Muscle of arm (tissue), 12 donors: ENCODE data around the gene DMPK. TPM values are rescaled to one million over a fixed set of nuclear protein-coding genes. Genes with fewer than 3 reads are reported as not detected.
"Not testable (repeated sequence)": the region's sequence is repeated elsewhere in the genome, so short reads cannot be mapped to it uniquely, and the experiment has no call there.

Source experiments
- DNase-seq: peaks from one replicate; pipeline ENCODE4 v3.0.0-alpha.2; 2013
- polyA plus RNA-seq, 12 donors: library from polyadenylated mRNA; unstranded; fragments of 120-200 nt; gene quantifications; one replicate each; pipeline ENCODE4 v1.2.1, GENCODE V29; 2013; ENCODE audit not compliant: insufficient read length in 12 of 12

The DMPK gene
- polyA plus RNA-seq, 12 donors = 161 to 353 (median 263) TPM; not detected in 1

DNA sequence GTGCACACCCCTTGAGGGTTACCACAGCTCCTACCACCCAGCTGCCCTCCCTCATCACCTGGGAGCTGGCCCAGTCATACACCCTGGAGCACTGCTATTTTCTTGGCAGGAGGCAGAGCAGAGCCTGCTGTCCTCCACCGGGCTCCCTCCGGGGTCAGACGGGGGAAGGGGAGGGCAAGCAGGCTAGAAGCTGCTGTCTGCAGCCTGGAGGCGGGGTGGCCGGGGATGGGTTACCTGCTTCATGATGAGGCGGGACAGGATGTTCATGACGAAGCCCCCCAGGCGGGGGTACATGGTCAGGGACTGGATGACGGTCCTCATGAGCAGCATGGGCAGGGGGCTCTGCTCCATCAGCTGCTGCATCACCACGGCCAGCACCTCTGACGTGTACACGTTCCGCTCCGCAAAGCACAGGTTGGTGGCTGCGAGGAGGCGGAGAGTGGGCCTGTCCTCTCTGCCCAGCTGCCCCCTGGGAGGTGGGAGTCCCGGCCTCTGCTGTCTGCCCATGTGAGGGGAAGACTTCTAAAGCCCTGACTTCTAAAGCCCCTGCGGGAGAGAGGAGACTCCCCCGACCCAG lies 35.5 kb upstream of the DMPK start:
- no peak for DNase-seq

DNA sequence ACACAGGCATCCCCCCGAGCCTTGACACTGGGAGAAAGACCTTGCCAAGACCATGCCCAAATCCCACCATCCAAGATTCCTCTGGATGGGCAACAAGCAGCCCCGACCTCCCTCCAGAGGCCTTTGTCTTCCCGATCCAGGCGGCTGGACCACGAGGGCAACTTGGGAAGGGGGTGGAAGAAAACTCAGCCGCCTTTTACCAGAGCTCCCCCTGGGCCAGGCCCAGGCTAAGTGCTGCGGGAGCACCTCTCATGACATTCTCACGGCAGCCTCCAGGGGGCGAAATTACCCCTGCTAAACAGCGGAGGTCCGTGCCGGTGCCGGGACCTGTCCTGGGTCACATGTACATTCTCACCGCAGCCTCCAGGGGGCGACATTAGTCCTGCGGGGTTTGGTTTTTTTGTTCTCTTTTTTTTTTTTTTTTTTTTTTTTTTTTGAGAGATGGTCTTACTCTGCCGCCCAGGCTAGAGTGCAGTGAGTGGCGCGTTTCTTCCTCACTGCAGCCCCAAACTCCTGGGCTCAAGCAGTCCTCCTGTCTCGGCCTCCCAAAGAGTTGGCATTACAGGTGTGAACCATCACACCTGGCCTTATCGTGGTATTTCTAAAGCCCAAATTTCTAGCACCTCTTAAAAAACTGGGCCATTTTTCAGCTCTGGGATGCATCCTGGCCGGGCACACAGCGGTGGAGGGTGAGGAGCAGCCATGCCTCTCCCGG lies 34.9 kb upstream of the DMPK start:
- peak; percentile 92 for DNase-seq

DNA sequence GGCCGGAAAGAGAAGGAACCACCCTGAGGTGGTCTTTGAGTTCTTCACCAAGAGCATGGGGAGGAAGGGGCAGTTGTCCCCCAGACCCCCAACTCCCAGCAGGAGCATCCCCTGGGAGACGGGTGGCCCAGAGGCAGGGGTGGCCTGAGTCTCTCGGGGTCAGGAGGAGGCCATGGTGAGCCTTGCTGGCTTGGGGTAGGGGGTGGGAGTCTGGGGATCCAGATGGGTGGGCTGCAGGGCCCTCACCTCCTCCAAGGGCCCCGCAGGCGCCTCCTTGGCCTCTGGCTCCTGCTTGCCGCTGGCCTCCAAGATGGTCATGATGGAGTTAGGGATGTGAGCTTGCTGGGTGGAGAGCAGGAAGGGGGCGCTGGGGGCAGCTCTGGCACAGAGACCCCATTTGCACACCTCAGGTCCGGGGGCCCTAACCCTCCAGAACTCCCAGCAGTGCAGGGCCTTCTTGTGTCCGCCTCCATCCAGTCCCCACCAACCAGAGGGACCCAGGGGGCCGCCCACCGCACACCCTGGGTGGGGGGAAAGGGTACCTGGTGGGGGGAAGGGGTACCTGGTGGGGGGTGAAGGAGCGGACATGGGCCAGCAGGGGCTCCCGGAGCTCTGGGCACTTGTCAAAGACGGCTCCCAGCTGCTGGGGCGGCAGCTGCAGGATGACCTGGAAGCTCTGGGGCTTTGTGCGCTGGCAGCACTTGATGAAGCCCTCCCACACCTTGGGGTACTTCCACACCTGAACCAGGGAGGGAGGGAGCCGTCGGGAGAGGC lies 34.1 kb upstream of the DMPK start:
- DNase-seq = no peak

DNA sequence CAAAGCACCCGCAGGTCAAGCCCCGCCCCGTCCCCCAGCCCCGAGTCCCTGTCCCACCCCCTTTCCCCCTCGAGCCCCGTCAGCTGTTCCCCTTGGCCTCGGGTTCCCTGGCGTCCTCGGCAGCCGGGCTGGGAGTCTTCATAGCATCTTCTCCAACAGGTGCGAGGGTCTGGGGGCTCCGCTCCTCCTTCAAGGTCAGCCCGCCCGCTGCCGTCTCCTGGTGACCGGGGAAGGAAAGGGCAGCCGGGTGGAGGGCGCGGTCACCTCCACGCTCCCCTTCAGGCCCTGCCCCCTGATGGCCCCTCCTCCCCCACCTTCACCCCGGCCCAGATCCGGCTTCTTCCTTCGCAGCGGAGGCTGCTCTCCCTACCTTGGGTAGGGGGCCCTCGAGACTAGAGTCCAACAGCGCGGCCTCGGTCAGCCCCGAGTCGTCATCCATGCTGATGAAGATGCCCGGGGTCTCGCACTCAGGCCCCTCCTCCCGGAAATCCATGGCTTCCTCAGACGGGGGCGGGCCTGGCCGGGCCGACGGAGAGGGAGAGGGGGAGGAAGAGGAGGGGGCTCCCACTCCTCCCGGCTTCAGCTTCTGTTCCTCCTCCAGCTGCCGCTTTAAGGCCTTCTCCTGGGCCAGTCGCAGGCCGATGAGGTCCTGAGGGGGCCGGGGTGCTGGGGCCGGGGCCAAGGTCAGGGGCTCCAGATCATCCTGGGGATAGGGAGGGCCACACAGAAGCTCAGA lies 33.4 kb upstream of the DMPK start:
- DNase-seq = peak; percentile 53

DNA sequence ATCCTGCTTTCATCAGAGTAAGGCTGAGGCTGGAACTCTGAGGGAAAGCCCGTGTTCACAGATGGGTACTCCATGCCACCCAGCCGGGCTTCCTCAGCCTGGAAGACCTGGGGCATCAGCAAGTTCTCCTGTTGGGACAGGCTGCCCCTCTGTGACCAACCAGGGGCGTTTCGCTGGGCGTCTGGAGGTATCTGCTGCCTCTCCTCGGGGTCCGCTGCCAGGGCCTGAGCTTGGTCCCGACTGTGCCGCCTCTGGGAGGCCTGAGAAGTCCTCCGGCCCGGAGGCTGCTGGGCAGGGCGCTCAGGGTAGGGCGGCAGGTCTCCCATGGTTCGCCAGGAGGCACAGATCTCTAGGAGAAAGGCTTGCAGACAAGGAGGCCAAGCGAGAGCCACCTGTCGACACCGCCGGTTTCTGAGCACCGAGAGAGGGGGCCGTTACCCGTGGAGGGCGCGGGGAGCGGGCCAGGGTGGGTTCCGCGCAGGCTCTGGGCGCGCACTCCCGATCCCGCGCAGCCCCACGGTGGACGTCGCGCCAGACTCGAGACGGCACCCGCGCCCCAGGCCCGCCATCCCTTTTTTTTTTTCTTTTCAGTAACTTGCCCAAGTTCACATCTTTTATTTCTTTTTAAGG lies 32.7 kb upstream of the DMPK start, which contains the start of gene RSPH6A:
TSS of gene RSPH6A (minus strand) at position 458 of the 630 bp plus-strand sequence. CDS start at position 326, 132 bp downstream.
- DNase-seq = no peak

DNA sequence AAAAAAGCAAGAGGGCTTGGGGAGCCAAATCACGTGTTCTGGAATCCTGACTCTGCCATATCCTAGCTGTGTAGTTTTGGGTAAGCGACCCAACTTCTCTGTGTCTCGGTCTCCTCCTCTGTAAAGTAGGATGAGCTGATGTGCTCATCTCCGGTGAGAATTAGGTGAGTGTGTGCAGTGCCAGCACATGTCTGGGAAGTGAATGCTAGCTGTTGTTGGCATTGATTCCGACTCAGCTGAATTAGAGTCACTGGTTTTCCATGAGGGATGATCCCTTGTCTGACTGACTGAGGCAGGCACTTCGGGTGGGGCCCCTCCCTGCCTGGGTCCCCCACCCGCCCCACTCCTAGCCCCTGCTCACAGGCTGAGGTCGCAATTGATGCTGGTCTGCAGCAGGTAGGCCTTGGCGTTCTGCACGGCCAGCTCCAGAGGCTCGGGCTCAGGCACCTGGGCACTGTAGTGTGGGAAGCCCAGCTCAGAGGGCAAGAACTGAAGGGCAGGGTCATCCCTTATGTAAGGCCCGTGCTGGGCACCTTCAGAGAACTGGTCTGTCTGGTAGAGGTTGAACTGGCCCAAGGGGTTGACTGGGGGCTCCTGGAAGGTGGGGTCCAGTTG lies 32.0 kb upstream of the DMPK start:
- no peak for DNase-seq

DNA sequence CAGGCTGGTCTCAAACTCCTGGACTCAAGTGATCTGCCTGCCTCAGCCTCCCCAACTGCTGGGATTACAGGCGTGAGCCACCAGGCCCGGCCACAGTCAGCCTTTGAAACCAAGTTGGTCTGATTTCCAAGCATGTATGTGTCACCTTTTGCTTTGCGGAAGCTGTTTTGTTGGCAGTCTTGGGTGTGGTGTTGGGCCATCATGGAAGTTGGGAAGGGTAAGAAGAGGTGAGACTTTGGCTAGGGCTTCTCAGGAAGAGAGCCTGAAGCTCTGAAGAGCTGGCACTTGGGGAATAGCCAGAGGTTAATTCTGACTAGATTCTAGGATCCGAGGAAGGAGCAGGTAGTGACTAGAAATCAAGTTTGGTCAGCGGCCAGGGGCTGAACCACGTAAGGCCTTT lies 30.0 kb upstream of the DMPK start:
- no peak for DNase-seq

DNA sequence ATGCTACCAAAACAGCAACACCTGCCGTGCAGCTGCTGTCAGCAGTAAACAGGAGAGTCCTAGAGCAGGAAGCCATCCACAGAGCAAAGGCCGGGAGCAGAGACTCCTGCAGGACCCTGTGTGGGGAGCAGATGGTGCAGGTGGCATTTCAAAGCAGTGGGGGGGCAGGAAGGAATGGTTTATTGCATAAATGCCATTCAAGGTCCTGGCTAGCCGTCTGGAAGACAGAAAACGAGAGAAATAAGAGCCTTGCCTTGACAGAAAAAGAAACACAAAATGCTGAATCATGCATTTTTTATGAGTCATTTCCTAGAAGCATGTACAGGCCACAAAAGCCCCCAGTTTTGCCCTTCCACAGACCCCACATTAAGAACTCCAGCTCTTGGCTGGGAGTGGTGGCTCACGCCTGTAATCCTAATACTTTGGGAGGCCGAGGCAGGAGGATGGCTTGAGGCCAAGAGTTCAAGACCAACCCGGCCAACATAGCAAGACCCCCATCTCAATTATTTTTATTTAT lies 27.4 kb upstream of the DMPK start:
- DNase-seq = no peak

DNA sequence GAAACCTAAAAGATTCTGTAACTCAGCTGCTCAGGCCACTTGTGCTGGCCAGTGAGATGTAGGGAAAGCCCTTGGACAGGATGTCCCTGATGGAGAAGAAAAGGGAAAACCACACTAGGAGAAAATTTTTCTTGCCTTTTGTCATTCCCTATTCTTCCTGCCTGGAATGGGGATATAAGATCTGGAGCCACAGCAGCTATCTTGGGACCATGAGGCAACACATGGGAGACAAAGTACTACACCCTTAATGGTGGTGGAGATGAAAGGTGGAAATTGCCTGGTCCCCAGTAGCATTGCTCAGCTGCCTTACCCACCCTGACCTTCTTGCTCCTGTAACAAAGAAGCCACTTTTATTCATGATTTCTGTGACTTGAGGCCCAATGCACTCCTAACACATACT lies 23.4 kb upstream of the DMPK start:
- no peak for DNase-seq

DNA sequence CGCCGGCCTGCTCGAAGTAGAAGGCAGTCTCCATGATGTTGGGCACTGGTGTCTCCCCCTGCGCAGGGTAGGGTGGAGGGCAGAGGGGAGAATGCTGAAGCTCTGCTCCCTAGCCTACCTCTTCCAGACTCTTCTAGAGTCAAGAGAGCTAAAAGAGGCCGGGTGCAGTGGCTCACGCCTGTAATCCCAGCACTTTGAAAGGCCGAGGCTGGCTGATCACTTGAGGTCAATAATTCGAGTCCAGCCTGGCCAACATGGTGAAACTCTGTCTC lies 22.6 kb upstream of the DMPK start:
- DNase-seq = no peak

DNA sequence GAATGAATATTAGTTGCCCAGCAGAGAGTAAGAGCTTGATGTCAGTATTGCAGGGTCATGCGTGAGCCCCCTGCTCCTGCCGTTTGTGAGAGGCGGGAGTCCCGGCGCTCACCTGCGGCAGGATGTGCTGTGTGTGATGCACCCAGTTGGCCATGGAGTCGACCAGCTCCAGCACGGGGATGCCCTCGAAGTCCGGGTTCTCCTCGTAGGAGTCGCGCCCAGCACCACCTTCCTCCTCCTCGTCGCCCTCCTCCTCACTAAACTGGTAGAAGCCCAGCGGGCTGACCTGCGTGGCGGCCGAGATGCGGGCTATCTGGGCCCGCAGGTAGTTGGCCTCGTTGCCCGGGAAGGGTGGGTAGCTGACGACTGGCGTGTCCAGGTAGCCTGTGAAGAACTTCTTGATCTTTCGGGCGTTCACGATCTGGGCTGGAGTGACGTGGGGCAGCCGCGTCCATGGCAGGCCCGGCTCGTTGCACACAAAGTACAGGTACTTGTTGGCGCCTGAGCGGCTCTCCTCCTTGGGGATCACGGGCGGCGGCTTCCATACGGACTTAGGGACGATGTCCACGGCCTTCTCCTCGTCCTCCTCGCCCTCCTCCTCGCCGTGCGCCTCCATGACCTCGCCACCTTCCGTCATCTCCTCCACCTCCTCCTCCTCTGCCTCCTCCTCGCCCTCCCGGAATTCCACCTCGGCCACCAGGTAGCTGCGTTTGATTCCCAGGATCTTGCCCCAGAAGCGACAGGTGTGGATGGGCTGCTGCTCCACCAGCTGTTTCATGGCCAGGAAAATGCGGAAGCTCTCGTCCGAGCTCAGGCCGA lies 22.1 kb upstream of the DMPK start:
- DNase-seq = no peak

DNA sequence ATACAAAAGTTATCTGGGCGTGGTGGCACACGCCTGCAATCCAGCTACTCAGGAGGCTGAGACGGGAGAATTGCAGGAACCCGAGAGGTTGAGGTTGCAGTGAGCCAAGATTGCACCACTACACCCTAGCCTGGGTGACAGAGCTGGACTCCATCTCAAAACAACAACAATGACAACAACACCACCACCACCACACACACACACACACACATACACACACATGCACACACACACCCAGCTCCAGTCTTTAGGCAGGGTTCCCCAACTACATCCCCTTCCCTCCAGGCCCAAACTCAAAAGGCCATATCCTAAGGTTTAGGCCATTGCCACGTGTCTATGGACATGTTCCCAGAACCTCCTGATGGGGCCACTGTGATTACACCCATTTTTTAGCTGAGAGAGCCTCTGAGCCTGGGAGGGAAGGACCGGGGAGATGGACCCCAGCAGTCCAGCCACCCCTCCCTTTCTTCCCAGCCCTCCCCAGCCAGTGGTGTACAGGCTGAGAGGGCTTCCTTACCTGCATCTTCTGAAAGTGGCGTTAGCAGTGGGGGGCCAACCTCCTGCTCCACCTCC lies 19.4 kb upstream of the DMPK start:
- DNase-seq = no peak

DNA sequence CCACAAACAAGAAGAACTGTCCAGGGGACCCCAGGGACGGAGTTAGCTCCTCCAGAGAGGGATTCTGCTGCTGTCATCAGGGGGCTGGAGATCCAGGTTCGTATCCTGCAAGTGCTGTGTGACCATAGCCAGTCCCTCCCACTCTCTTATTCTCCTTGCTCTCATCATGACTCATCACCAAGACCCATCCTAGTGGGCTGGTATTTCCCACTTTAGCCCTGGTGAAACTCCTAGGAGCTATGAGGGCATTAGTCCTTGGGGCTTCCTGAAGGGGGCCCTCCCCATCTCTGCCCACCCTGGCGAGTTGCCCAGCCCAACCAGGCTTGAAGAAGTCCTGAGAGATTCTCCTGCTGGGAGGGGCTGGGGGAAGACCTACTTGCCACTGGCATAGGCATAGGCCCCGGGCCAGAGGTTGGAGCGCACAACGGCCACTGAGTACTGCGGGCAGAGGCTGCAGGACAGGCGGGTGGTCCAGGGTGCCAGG lies 17.8 kb upstream of the DMPK start:
- DNase-seq = no peak

DNA sequence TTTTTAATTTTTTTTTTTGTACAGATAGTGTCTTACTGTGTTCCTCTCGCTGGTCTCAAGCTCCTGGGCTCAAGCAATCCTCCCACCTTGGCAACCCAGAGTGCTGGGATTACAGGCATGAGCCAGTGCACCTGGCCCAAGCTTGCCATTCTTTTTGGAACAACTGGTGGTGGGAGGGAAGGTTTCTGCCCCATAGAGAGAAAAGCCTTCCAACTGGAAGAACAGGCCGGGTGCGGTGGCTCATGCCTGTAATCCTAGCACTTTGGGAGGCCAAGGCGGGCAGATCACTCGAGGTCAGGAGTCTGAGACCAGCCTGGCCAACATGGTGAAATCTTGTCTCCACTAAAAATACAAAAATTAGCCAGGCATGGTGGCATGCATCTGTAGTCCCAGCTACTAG lies 17.3 kb upstream of the DMPK start:
- DNase-seq = not testable (repeated sequence)

DNA sequence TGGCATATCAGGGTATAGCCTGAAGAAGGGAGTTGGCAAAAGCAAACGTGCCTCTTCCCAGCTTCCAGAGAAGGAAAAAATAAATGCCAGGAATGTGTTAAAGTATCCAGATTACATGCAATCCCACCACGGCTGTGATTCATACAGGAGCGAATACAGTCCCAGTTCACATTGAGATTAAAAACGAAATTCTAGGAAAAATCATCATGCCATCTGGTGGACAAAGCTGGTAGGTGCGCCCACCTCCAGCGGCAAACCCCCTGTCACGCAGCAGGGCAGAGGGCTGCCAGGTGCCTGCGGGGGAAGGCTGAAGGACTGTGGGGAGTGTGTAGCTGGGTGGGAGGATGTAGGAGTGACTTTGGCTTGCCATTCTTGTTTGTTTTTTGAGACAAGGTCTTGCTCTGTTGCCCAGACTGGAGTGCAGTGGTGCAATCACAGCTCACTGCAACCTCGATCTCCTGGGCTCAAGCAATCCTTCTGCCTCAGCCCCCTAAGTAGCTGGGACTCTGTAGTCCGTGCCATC lies 16.8 kb upstream of the DMPK start:
- peak; percentile 75 for DNase-seq

DNA sequence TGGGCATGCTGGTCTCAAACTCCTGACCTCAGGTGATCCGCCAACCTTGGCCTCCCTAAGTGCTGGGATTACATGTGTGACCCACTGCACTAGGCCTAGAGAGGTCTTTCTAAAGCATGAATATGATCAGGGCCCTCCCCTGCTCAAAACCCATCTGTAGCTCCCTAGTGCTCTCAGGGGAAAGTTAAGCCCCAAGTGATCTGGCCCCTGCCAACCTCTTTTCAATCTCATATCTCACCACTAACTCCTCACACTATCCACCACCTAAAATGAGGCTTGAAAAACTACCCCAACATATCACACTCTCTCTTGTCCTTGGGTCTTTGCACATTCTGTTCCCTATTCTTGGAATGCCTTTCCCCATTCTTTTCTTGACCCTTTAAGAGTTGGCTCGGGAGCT lies 12.3 kb upstream of the DMPK start:
- no peak for DNase-seq

DNA sequence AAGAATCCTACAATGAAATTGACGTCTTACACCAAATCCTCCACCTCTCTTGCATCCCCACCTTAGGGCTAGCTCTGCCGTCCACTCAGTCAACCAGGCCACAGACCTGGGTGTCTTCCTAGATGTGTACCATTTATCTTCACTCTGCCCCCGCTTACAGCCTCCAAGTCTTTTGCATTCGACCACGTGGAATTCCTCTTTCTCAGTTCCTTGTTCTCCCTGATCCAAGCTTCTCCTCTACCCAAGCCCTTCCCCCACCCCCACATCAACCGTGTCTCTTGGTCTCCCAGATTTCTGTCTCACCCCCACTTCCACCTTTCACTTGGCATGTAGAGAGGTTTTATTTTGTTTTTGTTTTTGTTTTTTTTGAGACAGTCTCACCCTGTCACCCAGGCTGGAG lies 11.6 kb upstream of the DMPK start:
- DNase-seq = no peak

DNA sequence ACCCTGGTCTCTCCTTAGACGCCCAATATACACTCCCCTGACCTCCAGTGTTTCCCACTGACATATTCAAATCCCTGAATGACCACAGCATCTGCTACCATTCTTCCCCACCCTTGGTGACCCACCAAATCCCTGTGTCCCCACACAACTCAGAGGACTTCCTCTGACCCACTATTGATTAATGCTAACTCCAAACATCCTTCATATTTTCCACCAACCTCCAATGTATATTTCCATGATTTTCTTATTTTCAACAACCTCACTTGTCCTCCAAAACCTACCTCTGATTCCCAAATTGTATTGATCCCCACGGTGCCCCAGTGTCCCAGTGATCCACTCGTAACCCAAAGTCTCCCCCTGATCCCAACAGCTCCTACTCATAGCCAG lies 10.9 kb upstream of the DMPK start:
- no peak for DNase-seq

DNA sequence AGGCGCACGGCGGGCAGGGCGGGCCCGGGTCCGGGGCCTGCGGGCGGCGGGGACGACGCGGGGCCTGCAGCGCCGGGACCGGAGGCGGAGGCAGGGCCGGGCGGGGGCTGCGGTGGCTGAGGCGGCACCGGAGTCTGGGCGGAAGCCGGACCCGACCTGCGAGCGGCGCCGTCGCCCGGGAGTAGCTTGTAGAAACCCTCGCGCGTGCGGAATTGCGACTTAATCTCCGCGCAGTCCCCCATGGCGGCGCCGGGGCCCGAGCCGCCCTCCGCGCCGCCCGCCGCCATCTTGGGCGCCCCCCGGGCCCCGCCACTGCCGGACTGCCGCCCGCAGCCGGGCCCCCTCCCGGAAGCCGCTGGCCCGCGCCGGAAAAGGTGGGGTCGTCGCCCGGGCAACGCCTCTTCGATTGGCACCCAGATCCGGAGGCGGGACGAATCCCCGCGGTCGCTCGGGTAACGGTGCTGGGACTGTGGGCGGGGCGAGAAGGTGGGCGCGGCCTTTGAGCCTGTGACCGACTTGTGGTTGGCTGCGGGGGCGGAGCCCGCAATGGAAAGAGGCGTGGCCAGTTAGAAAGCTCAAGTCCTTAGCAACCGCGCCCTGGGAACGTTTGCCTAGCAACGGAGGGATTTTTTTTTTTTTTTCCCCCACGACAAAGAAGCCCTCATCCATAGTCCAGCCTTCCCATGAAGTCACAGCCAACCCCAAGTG lies 10.3 kb upstream of the DMPK start, which contains the start of gene DMWD:
TSS of gene DMWD (minus strand) at position 376 of the 708 bp plus-strand sequence. CDS start at position 287, 89 bp downstream.
- DNase-seq = peak; percentile 99
